GM18511 (cell line): ENCODE measurements around the gene DDR2.
"Not testable (repeated sequence)": the region's sequence is repeated elsewhere in the genome, so short reads cannot be mapped to it uniquely, and the experiment has no call there.

Source experiments
- ATAC-seq: cut with Tn5 transposase; IDR thresholded peaks from one replicate; pipeline ENCODE4 v1.9.1; 2021; ENCODE audit warnings: mild to moderate bottlenecking, moderate library complexity; ENCODE audit not compliant: unreplicated experiment

Gene DDR2

DNA sequence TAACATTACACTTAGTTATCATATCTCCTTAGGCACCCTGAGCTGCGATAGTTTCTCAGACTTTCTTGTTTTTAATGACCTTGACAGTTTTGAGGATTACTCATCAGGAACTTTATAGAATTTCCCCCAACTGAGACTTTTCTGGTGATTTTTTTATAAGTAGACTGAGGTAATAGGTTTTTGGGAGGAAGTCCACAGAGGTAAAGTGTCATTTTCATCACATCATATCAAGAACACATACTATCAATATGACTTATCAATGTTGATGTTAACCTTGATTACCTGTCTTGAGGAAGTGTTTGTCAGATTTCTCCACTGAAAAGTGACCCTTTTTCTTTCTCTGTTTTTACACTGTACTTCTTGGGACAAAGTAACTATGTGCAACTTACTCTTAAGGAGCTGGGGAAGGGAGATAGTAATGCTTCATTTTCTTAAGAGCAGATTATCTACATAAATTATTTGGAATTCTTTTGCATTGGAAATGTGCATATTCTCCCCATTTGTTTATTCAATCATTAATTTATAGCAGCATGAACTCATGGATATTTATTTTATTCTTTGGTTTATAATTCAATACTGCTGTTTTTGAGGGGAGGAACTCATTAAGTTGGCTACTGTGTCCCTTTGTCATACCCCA is 85.4 kb downstream of the DDR2 start:
- ATAC-seq: no peak

DNA sequence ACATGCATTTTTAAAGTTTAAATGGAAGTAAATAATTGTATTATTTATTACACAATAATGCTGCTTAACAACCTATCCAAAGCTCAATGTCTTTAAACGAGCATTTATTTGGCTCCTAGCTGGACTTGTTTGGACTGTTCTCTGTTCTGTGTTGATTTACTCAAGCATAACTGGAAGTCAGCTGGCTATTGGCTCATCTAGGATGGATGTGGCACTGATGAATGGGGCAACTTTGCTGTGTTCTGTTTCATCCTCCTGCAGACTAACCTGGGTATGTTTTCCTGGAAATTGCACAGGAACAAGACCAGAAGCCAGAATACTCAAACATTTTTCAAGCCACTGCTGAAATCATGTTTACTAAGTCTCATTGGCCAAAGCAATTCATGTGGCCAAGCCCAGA is 87.4 kb downstream of the DDR2 start:
- no peak for ATAC-seq

DNA sequence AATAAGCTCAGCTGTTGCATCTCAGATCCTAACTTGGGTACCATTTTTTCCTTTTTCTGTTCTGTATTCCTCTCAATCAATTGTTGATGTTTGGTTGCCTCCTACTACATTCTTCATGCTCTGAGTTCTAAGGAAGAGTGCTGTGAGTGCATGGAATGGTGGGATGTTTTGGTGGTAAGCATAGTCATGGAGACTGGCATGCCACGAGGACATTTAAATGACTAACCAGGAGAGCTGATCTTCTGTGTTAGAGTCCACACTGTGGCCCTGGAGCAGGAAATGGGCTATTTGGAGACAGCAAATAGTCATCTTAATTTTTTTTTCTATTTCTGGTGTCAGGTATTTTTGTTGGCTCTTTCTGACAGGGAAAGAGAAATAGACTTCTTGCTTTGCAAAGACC is 88.7 kb downstream of the DDR2 start:
- no peak for ATAC-seq

DNA sequence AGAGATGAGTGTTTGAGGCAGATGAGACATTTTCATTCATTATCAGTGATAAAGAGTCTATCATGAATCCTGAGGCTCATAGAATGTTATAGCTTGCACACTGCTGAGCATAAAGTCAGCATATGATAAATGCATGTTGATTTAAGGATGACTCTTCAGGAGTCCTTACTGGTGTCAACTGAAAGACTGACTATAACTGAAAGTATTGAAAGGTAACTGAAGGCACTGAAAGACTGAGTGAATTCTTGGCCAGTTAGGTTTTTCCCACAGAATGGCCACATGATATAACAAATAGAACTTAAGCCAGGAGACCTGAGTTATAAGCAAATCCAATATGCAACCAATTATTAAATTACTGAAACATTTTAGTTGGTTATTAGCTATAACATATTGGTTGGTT is 89.2 kb downstream of the DDR2 start:
- ATAC-seq: no peak

DNA sequence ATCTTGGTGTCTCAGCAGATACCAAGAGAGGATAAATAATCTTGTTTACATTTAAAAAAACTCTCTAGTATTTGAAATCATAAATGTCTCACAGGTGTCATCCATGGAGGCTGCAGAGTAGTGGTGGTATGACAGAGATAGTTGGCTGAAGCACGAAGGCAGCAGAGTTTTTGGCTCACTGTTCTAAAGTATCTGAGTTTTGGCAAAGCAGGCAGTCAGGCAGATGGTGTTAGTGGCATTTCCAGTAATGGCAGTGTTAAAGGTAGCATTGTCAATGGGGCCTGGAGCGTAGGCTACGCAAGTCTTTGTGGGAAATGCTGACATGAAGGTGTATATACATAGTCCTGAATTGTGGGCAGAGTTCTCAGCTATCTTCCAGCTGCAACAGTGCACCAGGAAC is 89.8 kb downstream of the DDR2 start:
- no peak for ATAC-seq

DNA sequence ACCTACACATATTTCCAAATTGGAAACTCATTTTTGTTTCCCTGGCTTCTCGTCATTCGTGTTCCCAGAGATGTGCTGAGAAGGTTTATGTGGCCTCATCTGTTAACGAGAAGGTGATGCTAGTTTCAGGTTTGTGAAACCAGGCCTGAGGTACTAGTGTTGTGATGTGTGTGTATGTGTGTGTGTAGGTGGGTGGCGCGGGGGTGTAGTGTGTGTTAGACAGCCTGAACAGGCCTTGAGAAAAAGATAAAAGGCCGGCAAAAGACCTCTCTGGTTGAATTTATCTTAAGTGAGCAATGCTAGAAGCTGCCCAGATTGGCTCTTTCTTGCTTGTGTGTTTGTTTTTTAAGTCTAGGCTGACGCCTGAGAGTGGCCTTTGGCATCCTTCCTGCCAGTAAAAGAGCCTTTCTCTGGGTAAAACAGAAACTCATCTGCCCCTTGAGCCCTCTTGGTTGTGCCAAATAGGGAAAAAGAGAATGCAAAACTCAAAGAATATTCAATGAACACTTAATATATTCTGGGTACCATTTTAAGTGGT is 92.4 kb downstream of the DDR2 start:
- no peak for ATAC-seq

DNA sequence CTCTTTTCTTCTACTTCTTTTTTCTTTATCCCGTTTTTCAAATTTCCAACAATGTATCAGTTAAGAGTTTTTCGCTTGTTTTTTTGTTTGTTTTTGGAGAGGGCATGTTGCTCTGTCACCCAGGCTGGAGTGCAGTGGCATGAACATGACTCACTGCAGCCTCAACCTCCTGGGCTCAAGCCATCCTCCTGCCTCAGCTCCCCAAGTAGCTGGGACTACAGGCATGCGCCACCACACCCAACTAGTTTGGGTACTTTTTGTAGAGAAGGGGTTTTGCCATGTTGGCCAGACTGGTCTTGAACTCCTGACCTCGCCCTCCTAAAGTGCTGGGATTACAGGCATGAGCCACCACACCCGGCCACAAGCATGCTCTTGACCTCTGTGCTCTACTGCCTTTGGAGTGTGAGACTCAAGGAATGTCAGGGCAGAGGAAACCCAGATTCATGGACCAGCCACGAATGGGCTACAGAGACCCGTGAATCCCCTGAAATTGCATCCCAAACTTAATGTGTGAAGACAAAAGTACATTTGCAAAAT is 93.1 kb downstream of the DDR2 start:
- no peak for ATAC-seq

DNA sequence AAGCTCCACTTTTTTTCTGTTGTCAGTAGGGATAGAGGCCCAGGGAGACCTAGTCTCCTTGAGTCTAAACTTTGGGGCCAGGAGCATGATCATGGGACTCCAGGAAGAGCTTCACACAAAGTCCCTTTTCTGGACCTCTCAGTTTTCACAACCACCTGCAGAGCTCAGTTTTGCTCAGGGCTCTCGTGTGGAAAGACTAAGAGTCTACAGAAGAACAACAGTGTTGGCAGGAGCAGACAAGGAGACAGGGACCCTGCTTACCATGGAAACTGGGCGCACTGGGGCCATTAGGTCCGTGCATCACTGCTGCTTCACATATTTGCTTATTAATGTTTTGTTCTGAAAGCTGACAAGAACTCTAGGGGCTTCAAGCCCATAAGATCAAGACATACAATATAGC is 94.3 kb downstream of the DDR2 start:
- no peak for ATAC-seq

DNA sequence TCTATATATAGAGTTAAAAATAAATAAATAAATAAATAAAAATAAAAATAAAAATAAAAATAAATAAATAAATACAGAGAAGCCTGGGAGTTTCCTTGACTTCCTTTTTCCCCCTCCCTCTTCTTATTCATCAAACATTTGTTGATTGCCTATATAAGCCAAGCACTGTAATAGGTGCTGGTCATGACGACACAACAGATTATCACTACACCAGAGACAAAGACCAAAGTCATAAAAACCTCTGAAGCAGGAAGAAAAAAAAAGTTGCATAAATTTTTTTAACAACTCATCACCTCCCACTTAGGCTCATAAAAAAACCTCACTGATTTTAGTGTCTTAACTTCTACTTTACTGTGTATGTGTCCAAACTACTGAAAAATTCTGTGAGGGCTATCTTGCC is 95.2 kb downstream of the DDR2 start:
- ATAC-seq: not testable (repeated sequence)

DNA sequence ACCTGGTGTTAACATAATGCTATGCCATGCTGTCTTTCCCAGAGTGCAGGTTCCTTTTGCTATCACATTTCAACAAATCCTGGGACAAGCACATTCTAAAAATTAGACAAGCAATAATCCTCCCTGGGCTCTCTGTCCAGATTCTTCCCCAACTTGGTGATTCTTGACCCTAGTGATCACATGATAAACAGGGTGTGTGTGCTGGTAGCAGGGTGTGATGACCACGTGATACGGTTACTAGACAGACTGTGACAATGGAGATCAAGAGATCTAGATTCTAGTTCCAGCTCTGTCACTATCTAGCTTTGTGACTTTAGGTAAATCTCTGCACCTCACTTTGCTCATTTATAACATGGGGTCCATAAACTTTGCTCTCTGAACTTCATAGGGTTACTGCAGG is 96.3 kb downstream of the DDR2 start:
- no peak for ATAC-seq

DNA sequence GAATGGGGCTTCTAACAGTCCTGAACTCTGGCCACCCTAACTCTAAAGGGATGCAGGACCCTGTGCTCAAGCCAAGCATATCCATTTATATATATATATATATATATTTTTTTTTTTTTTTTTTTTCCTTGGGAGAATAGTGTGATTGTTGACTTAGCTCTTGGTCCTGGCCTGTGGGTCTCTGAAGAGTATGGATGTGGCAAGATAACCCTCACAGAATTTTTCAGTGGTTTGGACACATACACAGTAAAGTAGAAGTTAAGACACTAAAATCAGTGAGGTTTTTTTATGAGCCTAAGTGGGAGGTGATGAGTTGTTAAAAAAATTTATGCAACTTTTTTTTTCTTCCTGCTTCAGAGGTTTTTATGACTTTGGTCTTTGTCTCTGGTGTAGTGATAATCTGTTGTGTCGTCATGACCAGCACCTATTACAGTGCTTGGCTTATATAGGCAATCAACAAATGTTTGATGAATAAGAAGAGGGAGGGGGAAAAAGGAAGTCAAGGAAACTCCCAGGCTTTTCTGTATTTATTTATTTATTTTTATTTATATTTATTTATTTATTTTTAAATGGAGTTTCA is 97.0 kb downstream of the DDR2 start:
- ATAC-seq: not testable (repeated sequence)

DNA sequence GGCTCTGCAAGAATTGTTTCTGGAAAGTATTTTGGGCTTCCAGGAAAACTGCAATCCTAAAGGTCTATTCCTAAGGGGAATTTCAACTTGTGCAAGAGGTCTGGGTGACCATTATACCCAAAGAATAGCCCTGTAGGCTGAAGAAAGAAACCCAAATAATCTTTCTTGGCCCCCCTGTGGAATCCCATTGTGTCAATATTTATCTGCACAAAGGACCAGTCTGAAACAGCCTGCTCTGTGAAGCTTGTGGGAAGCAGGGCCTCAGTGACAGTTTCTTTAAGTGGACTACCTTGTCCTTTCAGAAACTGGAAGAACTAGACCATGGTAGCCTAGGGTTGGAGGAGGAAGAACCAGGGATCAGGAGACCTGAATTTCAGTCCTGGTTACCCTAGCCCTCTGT is 99.8 kb downstream of the DDR2 start:
- no peak for ATAC-seq

DNA sequence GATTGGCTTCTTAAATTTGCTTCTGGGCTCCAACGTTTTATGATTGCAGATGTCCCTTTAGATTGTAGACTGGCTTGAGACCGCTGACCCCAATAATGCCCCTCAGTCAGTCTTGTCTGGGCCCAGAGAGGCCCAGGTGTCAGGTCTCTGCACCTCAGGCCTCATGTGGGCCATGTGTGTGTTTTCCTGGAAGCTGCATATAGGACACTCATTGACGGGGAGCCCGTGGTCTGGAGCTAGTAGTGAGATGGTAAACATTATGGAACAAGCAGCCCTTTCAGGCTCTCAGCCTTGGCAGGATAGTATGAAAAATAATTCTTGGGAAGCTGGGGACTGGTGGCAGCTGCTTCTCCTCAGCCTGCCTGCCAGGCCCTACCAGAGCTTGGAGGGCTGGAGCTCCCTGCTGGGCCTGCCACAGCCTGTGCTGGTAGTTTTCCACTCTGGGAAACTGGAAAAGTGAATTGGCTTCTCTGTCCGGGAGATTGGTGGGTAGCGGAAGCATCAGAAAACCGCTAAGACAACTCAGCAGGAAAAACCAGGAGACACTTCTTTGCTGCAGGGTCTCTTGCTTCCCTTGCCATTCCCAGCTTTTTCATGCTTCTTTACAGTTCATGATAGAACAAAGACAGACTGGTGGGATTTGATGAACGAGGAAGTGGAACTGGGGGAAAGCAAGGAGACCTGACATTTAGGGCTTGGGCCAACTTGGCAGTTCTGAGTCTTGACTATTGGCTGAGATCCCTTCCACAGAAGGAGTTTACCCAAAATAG is 100.5 kb downstream of the DDR2 start:
- ATAC-seq: no peak

DNA sequence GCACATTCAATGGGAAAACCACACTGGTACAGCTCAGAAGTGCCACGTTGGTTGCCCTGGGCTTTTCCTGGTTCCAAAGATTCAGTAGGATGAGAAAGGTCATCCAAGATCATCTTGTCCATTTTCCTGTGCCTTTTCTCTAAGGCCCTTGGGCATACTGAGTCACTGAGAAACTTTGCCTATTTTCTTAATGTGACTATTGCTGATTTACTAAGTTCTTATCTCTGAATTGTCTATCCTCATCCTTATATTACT is 101.0 kb downstream of the DDR2 start:
- ATAC-seq: no peak

DNA sequence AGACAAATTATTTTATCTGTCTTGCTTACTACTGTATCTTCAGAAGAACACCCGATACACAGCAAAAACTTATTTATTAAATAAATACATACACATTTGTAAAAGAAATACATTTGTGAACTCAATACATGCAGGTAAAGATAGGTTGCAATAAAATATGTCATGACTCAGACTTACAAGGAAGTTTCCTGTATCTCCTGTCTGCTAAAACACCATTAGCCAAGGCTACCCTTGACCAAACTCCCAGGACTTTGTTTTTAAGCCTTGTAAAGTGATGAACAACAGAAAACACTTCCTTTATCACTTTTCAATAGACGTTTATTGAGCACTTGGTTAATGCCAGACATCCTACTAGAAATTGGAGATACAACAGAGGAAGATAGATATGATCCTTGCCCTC is 101.8 kb downstream of the DDR2 start:
- ATAC-seq: no peak

DNA sequence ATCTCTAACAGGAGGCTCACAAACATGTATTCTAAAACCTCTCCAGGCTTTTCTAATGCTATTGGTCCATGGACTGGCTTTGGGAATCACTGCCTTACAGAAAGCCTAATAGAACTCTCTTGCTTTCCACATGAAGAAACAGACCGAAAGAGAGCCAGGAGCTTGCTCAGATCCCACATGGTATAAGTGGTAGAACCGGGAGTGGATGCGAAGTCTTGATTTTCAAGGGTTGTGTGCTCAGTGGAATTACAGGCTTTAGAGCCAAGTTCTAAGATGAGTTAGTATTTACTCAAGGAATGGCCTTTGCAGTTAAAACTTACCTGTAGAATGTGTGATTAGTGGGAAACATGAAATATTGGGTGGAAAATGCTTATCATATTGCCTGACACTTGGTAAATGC is 103.9 kb downstream of the DDR2 start:
- no peak for ATAC-seq

DNA sequence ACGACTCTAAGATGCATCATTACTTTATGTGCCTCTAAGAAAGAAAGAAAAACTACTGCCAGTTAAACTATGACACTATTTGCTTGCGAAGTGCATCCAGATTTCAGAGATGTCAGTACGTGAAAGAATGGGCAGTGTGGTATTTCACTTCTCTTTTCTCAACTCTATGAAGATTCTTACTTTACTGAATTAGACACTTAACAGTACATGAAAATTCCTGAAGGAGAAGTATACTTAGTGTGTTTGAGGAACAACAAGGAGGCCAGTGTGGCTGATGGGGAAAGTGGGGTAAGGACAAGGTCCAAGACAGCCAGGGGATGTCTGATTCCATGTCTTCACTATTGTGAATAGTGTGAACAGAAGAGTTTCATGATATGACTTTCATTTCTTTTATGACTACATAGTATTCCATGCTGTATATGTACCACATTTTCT is 104.4 kb downstream of the DDR2 start:
- peak; percentile 87 for ATAC-seq

DNA sequence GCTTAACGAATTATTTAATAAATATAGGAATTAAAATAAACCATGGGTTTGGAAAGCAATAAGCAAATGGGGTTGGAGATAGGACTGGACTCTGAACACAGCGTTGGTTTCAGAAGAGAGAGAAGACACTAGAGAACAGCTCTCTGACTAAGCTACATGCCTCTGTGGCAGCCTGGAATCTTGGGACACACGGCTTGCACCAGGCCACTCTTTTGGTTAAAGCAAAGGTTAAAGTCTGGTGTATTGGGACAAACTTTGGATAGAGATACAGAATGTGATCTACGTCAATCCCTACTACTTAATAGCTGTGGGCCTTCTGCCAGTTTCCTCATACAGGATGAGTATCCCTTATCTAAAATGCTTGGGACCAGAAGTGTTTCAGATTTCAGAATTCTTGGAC is 108.5 kb downstream of the DDR2 start:
- ATAC-seq: no peak

DNA sequence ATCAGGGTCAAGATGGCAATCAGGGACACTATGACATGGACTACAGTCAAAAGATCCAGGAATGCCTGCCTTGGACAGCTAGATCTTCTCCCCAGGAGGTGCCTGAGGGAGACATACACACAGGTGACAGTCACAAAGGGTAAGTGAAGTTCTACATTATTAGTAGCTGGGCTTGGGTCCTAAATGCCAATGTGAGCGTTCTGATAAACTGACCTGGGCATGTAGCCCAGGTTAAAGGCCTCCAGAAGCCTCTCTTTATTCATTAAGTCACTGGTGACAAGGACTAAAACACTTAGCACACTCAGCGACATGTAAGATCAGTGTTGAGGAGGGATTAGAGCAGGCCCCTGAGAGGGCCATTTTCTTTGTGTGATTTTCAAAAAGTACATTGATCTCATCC is 109.3 kb downstream of the DDR2 start:
- no peak for ATAC-seq

DNA sequence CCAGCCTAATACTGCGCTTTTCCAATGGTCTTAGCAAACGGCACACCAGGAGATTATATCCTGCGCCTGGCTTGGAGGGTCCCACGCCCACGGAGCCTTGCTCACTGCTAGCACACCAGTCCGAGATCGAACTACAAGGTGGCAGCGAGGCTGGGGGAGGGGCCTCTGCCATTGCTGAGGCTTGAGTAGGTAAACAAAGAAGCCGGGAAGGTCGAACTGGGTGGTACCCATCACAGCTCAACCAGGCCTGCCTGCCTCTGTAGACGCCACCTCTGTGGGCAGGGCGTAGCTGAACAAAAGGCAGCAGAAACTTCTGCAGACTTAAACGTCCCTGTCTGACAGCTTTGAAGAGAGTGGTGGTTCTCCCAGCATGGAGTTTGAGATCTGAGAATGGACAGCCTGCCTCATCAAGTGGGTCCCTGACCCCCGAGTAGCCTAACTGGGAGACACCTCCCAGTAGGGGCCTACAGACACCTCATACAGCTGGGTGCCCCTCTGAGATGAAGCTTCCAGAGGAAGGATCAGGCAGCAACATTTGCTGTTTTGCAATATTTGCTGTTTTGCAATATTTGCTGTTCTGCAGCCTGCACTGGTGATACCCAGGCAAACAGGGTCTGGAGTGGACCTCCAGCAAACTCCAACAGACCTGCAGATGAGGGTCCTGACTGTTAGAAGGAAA is 114.1 kb downstream of the DDR2 start:
- not testable (repeated sequence) for ATAC-seq

DNA sequence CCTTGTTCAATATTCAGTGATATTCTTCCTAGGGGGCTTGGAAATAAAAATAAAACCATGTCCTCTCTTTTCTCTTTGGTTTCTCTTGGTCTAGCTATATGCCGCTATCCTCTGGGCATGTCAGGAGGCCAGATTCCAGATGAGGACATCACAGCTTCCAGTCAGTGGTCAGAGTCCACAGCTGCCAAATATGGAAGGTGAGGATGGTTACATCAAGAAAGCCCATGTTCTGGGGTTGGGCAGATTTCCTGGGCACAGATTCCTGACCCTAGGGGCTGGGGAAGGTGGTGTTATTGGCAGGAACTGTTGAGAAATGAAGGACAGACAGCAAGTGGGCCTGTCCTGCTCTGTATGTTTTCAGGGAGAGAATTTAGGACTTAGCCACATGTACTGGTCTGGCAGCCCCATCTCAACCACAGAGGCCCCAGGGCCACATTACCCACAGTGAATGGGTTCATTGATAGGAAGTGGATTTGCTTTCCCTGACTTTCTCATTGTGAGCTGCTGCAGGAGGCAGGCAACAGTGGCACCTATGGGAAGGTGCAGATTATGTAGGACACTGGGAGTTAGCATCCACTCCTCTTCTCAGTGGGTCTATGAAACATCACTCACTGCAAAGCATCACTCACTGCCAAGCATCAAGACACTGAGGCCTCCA is 120.9 kb downstream of the DDR2 start:
- no peak for ATAC-seq
